Endometrial microvascular endothelial cells (primary cell): ENCODE data around the gene UAP1. TPM values are rescaled to one million over a fixed set of nuclear protein-coding genes. Genes with fewer than 3 reads are reported as not detected.
"Not testable (repeated sequence)": the region's sequence is repeated elsewhere in the genome, so short reads cannot be mapped to it uniquely, and the experiment has no call there.

ENCODE experiments used
- in situ Hi-C: cut with HindIII; loops from 2 replicates; pipeline ENCODE4 v1.10.0; 2017; ENCODE audit warnings: low sequenced_read_pairs, low pct_unique_long_range_greater_than_20kb; ENCODE audit errors: inconsistent ontology term
- total RNA-seq: library from RNA; depleted of rRNA; stranded (reverse); fragments of >200 nt; gene quantifications from one replicate; pipeline ENCODE4 v1.2.3, GENCODE V29; 2015; ENCODE audit errors: inconsistent ontology term

UAP1 gene
- total RNA-seq, 1 donor from 2014 or later, result 183 TPM

- in situ Hi-C loops, result no loop called here
These were observed 396 bp upstream of the UAP1 start for GRCh38 chr1:162561037-162561615.

- in situ Hi-C loops, result no loop called here
These were observed 927 bp downstream of the UAP1 start for GRCh38 chr1:162562470-162562828.

DNA sequence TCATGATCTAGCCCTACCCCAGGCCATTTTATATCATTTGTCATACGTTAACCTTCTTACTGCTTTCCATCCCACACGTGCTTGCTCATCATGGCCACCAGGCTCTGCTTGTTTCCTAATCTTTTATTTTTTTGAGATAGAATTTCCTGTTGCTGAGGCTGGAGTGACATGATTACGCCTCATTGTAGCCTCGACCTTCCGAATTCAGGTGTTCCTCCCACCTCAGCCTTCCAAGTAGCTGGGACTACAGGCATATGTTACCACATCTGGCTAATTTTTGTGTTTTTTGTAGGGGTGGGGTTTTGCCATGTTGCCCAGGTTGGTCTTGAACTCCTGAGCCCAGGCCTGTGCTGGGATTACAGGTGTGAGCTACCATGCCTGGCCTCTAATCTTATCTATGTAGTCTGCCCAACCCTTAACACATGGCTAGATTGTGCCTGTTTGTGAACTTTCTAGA is 3.3 kb downstream of the UAP1 start:
- in situ Hi-C loops, result no loop called here

- in situ Hi-C loops, result no loop called here
These were observed 3.9 kb downstream of the UAP1 start for GRCh38 chr1:162565460-162565859.

GRCh38 chr1:162566870-162567269 is 5.3 kb downstream of the UAP1 start:
- in situ Hi-C loops, result no loop called here

DNA sequence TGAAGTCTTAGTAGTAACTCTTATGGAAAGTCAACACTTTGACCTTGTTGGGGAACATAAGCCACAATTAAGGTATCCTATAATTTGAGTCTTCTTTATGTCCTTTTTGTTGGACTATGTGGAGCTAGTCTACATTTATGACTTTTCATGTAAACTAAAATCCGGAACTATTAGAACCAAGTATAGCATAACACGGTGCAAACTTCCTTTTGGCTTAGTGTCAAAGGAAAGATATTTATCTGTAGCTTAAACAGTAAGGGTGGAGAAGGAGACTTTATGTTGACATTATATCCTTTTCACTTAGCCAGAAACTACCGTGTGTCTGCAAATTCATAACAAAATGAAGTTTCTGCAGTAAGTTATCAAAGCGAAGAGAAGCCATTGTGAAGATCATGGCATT is 7.3 kb downstream of the UAP1 start:
- in situ Hi-C loops, result no loop called here

- in situ Hi-C loops, result no loop called here
These were observed 9.2 kb downstream of the UAP1 start for GRCh38 chr1:162570718-162571117.

GRCh38 chr1:162571121-162571520 is 9.6 kb downstream of the UAP1 start:
- in situ Hi-C loops, result not testable (repeated sequence)

DNA sequence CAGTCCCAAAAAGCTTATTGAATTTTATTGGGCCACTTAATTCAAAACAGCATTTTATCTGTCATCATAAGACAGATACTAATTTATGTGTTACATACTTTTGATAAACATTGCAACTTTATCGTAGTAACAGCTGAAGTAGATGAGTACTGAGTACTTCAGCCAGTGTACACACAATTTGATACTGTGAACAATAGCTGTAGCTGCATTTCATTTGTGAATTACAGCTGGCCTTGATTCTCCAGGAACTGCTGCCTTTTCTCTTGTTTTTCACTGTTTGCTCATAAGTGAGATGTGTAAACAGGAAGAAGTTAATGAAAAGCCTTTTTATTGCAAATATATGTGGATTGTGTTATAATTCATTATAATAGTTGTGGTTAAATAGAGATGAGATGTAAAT is 10.2 kb downstream of the UAP1 start:
- in situ Hi-C loops, result no loop called here

DNA sequence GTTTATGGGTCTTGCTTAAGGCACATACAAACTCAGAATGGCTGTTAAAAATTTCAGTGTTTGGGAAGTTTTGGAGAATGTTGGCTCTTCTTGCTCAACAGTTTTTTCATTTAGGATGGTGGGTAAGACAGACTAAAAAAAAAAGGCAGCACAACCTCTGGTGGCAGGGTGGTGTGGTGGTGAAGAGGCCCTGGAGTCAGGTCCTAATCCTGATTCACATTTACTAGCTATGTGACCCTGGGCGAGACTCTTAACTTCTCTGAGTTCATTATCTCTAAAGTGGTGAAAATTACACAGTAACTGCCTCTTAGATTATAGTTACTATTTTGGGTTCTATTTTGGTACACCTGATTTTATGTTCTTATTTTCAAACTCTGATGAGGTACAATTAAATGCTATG is 11.6 kb downstream of the UAP1 start:
- in situ Hi-C loops, result no loop called here

DNA sequence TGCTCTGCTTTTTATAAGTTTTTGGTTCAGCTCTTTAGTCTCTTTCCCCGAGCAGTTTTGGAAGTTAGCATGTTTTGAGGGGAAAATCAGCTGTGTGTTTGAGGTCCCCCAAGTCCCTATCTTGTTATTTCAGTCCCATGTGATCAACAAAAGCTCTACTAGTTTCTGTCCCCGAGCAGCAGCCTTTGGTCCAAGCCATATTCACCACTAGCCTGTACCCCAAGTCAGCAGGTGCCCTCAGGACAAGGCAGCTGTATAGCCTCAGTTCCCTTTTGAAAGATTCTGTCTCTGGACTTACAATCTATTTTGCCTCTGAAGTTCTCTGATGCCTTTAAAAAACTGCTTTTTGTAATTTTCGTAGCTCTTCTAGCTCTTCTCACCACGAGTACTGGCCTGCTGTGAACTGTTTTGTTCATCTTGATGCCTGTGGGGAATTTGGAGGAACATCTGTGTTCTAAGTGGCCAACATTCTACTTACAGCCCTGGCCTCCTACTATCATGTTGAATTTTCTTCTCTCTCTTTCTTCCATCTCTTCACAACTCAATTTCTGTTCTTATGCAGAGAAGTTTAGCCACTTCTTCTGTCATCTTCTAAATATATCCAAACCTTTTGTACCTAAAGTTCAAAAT is 16.7 kb downstream of the UAP1 start:
- in situ Hi-C loops, result no loop called here

- in situ Hi-C loops, result no loop called here
These were observed 17.4 kb downstream of the UAP1 start for GRCh38 chr1:162578936-162579335.

DNA sequence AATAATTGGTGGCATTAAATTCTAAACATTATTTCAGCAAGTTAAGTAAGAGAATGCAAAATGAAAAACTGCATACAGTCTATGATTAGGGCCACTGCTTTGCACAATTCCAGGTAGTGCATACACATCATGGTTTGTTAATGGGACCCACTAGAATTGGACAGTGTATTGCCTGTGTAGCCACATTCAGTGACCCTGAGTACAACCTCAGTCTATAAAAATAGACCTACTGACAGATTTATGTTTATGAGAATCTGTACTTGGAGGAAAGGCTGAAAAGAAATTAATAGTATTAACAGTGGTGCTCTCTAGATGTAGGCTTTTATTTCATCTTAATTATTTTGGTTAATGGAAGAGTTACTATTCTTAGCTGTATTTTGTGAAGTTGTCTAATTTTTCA is 18.8 kb downstream of the UAP1 start:
- in situ Hi-C loops, result no loop called here

- in situ Hi-C loops, result not testable (repeated sequence)
These were observed 21.4 kb downstream of the UAP1 start for GRCh38 chr1:162582901-162583300.

DNA sequence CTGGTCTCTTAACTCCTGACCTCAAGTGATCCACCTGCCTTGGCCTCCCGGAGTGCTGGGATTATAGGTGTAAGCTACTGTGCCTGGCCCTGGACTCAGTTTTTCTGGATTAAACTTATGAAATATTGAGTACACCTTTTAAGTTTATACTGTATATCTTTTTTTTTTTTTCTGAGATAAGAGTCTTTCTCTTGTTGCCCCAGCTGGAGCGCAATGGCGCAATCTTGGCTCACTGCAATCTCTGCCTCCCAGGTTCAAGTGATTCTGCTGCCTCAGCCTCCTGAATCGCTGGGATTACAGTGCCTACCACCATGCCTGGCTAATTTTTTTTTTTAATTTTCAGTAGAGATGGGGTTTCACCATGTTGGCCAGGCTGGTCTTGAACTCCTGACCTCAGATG is 23.6 kb downstream of the UAP1 start:
- in situ Hi-C loops, result not testable (repeated sequence)

DNA sequence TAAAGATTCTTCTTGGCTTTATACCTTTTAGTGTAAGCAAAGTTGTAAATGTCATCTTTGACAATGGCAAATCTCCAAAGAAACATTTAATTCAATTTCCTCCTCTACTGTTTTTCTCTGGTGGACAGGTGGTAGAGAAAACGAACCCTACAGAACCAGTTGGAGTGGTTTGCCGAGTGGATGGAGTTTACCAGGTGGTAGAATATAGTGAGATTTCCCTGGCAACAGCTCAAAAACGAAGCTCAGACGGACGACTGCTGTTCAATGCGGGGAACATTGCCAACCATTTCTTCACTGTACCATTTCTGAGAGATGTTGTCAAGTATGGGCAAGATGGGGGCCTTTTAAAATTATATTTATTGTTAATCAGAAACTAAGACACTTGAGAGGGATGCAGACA is 25.8 kb downstream of the UAP1 start:
- in situ Hi-C loops, result no loop called here

DNA sequence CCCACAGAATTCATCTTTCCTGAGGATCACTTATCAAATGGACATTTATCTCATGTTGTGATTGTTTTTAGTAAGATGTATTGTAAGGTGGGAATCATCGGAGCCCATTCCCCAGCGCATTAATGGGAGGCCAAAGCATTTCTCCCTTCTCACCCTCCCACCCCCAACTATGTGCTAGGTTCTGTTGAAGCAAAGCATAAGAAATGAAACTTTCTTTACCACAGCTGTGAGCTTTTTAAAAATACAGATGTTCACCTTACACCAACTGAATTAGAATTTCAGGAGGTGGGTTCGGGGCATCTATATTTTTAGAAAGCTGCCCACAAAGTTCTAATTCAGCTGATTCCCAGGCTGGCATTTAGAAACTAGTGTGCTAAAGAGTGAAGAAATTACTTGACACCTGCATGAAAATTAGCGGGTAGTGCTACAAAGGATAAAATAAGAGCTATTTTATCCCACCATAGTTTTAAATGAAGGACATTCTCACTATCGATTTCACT is 26.3 kb downstream of the UAP1 start:
- in situ Hi-C loops, result no loop called here

DNA sequence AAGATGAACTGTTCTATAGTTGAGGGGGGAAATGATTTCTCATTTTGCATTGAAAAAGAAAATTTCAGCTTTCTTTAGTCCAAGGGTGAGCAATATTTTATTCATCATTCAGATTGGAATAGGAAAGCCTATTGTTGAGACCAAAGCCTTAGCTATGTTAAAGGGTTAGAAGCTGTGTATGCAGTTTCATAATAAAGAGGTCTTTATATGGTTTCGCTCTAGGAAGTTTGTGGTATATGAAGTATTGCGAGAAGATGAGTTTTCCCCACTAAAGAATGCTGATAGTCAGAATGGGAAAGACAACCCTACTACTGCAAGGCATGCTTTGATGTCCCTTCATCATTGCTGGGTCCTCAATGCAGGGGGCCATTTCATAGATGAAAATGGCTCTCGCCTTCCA is 28.6 kb downstream of the UAP1 start:
- in situ Hi-C loops, result no loop called here

GRCh38 chr1:162590686-162591085 is 29.2 kb downstream of the UAP1 start:
- in situ Hi-C loops, result no loop called here

GRCh38 chr1:162596514-162597170 is 35.1 kb downstream of the UAP1 start:
- in situ Hi-C loops, result no loop called here
